ENCODE data around the gene ENAH. TPM values are rescaled to one million over a fixed set of nuclear protein-coding genes. Genes with fewer than 3 reads are reported as not detected.
"Not testable (repeated sequence)": the region's sequence is repeated elsewhere in the genome, so short reads cannot be mapped to it uniquely, and the experiment has no call there.

ENAH gene
- total RNA-seq, 4 donors from 2014 or later = 22.9 to 109 (median 78.3) TPM

- intact Hi-C loops (cut with DNase I; ENCODE audit: low total_unique reads) = no loop called here
- Histone ChIP-seq H3K4me1 (peaks cover 0 to 9% of the 10 kb centered on the region in 2 donors), H3K9me3 (no peaks in the 10 kb centered on the region), H3K27ac (peak overlapping the region in 1 of 2 donors; percentile 26), H3K4me3 (no peak overlapping the region), H3K36me3 (no peaks in the 10 kb centered on the region), H3K27me3 (no peaks in the 10 kb centered on the region)
- no peak for TF ChIP-seq POLR2A (IDR thresholded peaks at IDR 0.05)
- TF ChIP-seq, protein P1, sequence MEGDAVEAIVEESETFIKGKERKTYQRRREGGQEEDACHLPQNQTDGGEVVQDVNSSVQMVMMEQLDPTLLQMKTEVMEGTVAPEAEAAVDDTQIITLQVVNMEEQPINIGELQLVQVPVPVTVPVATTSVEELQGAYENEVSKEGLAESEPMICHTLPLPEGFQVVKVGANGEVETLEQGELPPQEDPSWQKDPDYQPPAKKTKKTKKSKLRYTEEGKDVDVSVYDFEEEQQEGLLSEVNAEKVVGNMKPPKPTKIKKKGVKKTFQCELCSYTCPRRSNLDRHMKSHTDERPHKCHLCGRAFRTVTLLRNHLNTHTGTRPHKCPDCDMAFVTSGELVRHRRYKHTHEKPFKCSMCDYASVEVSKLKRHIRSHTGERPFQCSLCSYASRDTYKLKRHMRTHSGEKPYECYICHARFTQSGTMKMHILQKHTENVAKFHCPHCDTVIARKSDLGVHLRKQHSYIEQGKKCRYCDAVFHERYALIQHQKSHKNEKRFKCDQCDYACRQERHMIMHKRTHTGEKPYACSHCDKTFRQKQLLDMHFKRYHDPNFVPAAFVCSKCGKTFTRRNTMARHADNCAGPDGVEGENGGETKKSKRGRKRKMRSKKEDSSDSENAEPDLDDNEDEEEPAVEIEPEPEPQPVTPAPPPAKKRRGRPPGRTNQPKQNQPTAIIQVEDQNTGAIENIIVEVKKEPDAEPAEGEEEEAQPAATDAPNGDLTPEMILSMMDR (IDR thresholded peaks at IDR 0.05) = no peak
- no peak for DNase-seq
Observed at GRCh38 chr1:225626698-225627097, 26.2 kb downstream of the ENAH start.

DNA sequence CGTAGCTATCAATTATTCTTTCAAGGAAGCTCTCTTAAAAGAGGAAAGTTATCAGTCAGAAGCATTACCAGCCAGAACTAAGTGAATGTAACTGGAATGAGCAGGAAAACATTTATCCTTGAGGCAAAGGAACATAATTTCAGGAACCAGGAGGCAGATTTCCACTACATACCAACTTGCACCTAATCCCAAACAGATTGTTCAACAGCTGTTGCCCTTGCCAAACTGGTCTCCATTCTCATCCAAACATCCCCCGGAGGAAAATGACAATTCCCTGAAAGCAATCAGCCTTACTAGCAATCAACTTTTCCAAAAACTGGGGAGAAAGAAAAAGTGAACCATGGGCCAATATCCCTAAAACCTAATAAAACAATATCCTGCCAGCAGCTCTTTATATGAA lies 35.0 kb downstream of the ENAH start:
- TF ChIP-seq, protein P1 (IDR thresholded peaks at IDR 0.05) = no peak
- no peak for TF ChIP-seq POLR2A (IDR thresholded peaks at IDR 0.05)
- no peaks in the 10 kb centered on the region for H3K36me3 ChIP-seq
- no peak overlapping the region for H3K4me3 ChIP-seq
- H3K9me3 ChIP-seq = no peaks in the 10 kb centered on the region
- H3K27ac ChIP-seq = peak overlapping the region in 1 of 2 donors; percentile 45
- intact Hi-C loops (cut with DNase I; ENCODE audit: low total_unique reads) = no loop called here
- no peaks in the 10 kb centered on the region for H3K27me3 ChIP-seq
- DNase-seq = no peak
- peaks cover 0 to 7% of the 10 kb centered on the region in 2 donors for H3K4me1 ChIP-seq

DNA sequence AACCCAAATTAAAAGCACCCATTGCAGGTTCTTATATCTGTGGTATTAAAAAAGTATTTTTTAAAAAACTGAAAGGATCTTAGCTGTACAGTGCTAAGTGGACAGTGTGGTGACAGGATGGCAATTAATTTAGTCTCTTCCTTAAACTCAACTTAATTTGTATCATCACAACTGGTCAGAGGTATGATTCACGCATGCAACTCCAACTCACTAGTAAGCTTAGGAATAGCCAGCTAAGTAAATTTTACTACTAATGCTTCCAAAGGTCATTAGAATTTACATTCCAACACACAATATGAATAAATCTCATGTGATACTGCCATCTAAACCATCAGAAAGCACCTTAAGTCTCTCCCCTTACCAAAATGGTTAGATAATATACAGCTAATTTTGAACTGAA lies 35.4 kb downstream of the ENAH start:
- intact Hi-C loops (cut with DNase I; ENCODE audit: low total_unique reads) = no loop called here
- DNase-seq = no peak
- Histone ChIP-seq H3K4me1 (peaks cover 0 to 8% of the 10 kb centered on the region in 2 donors), H3K9me3 (no peaks in the 10 kb centered on the region), H3K4me3 (no peak overlapping the region), H3K27ac (peak overlapping the region in 1 of 2 donors; percentile 45), H3K27me3 (no peaks in the 10 kb centered on the region), H3K36me3 (no peaks in the 10 kb centered on the region)
- TF ChIP-seq, protein P1 (IDR thresholded peaks at IDR 0.05) = no peak
- no peak for TF ChIP-seq POLR2A (IDR thresholded peaks at IDR 0.05)

GRCh38 chr1:225615403-225615790 lies 37.5 kb downstream of the ENAH start:
- H3K9me3 ChIP-seq; H3K27ac ChIP-seq; DNase-seq; intact Hi-C loops (cut with DNase I; ENCODE audit: low total_unique reads); H3K36me3 ChIP-seq; H3K4me3 ChIP-seq; H3K27me3 ChIP-seq: not testable (repeated sequence)
- peaks cover 0 to 12% of the 10 kb centered on the region in 2 donors for H3K4me1 ChIP-seq

- no peaks in the 10 kb centered on the region for H3K9me3 ChIP-seq
- no peak for DNase-seq
- H3K27me3 ChIP-seq = no peaks in the 10 kb centered on the region
- H3K4me3 ChIP-seq = no peak overlapping the region
- H3K4me1 ChIP-seq = peaks cover 0 to 8% of the 10 kb centered on the region in 2 donors
- TF ChIP-seq, protein P1 (IDR thresholded peaks at IDR 0.05) = no peak
- TF ChIP-seq POLR2A (IDR thresholded peaks at IDR 0.05) = no peak
- H3K27ac ChIP-seq = peak overlapping the region in 1 of 2 donors; percentile 13
- intact Hi-C loops (cut with DNase I; ENCODE audit: low total_unique reads) = no loop called here
- H3K36me3 ChIP-seq = no peaks in the 10 kb centered on the region
Observed at GRCh38 chr1:225613006-225613405, 39.9 kb downstream of the ENAH start.

DNA sequence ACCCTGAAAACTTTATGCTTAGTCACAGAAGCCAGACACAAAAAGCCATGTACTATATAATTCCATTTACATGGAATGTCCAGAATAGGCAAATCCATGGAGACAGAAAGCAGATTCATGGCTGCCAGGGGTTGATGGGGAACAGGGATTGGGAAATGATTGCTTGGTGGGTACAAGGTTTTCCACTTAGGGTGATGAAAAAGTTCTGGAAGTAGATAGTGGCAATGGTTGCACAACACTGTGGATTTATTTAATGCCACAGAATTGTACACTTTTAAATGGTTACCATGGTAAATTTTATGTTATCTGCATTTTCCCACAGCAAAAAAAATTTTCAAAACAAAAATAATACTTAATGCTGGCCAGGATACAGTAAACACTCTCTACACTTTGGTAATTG lies 40.6 kb downstream of the ENAH start:
- no peak for TF ChIP-seq POLR2A (IDR thresholded peaks at IDR 0.05)
- TF ChIP-seq, protein P1 (IDR thresholded peaks at IDR 0.05) = no peak
- Histone ChIP-seq H3K36me3 (no peaks in the 10 kb centered on the region), H3K9me3 (no peaks in the 10 kb centered on the region), H3K4me1 (peaks cover 0 to 4% of the 10 kb centered on the region in 2 donors), H3K27me3 (no peaks in the 10 kb centered on the region), H3K27ac (peak overlapping the region; percentile 17 to 24), H3K4me3 (no peak overlapping the region)
- DNase-seq = no peak
- intact Hi-C loops (cut with DNase I; ENCODE audit: low total_unique reads) = no loop called here

All from uterus (tissue), 4 donors.